GM21825 (cell line): ENCODE measurements around the gene UBASH3A.

Source experiments
- ATAC-seq: cut with Tn5 transposase; IDR thresholded peaks from one replicate; pipeline ENCODE4 v1.9.1; 2021; ENCODE audit warnings: mild to moderate bottlenecking, moderate library complexity; ENCODE audit not compliant: unreplicated experiment

Gene UBASH3A, protein sequence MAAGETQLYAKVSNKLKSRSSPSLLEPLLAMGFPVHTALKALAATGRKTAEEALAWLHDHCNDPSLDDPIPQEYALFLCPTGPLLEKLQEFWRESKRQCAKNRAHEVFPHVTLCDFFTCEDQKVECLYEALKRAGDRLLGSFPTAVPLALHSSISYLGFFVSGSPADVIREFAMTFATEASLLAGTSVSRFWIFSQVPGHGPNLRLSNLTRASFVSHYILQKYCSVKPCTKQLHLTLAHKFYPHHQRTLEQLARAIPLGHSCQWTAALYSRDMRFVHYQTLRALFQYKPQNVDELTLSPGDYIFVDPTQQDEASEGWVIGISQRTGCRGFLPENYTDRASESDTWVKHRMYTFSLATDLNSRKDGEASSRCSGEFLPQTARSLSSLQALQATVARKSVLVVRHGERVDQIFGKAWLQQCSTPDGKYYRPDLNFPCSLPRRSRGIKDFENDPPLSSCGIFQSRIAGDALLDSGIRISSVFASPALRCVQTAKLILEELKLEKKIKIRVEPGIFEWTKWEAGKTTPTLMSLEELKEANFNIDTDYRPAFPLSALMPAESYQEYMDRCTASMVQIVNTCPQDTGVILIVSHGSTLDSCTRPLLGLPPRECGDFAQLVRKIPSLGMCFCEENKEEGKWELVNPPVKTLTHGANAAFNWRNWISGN

DNA sequence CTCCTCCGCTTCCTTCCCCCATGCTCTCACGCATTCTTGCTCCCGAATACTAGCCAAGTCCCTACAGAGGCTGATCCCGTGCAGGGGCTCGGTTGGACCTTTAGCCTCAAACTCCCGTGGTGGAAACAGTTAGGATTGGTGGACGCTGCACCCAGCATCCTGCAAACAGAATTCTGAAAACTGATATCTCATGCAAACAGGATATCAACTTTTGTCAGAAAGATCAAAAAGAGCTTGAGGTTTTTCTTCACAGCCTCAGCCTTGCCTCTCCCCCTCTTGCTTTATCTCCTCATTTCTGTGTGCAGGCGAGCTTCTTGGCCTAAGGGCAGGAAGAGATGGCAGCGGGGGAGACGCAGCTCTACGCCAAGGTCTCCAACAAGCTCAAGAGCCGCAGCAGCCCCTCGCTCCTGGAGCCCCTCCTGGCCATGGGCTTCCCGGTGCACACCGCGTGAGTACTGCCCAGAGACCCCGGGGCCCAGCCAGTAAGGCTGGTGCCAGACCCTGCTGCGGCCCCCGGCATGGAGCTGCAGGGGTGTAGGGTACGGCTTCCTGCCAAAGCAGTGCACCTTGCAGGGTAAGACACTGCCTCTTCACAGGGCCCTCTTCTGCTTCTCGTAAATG lies at the start of gene UBASH3A:
TSS of gene UBASH3A (plus strand) at position 292 of the 621 bp plus-strand sequence. CDS start at position 336, 44 bp downstream.
- ATAC-seq: no peak

DNA sequence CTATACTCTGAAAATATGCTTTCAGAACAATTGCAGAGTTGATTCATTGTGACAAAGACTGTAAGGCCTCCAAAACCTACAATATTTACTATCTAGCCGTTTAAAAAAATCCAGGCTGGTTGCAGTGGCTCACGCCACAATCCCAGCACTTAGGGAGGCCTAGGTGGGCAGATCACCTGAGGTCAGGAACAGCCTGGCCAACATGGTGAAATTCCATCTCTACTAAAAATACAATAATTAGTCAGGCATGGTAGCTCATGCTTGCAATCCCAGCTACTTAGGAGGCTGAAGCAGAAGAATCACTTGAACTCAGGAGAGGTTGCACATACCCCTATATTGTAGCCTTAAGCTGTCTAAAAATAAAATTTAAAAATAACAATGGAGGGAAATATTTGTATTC lies 47.7 kb upstream of the UBASH3A start:
- ATAC-seq: no peak

DNA sequence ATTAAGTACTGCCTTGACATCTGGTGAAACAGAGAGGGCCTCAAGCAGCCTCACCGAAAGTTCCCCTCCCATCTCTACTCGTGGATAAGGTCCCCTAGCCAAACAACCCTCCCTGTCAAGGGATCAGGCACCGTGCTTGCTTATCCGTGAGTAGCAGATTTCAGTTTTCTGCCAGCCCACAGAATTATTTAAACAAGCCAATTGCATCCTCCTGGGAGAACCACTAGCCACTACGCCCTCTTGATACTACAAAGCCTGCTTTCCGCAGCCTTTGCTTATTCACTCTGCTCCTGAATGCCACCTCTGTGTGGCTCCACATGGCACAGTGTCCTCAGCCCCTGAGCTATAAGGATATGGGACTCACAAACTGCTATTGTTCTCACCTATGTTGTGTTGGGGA lies 47.1 kb upstream of the UBASH3A start:
- no peak for ATAC-seq

GRCh38 chr21:42357307-42357706 lies 46.4 kb upstream of the UBASH3A start:
- ATAC-seq: no peak

DNA sequence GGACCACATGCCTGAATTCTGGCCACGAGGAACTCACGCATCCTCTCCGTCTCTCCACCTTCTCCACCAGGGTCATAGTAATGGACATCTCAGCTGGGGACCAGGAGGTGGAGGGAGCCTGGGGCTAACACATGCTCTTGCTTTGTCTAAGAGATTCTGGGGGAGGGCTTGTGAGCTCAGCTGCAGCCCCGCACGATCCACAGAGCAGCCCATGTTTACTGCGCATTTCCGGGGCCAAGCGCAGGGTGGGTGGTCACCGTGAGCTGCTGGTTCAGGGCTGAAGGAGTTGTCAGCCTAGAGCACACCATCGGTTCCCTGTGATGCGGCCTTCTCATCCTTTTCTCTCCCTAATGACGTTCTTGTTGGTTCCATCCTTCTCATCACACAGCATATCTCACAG lies 45.4 kb upstream of the UBASH3A start:
- no peak for ATAC-seq

GRCh38 chr21:42358937-42359336 lies 44.8 kb upstream of the UBASH3A start:
- no peak for ATAC-seq

- ATAC-seq: no peak
These were observed 43.4 kb upstream of the UBASH3A start for GRCh38 chr21:42360317-42360716.

GRCh38 chr21:42361286-42361685 lies 42.4 kb upstream of the UBASH3A start:
- no peak for ATAC-seq

GRCh38 chr21:42362198-42362597 lies 41.5 kb upstream of the UBASH3A start:
- ATAC-seq: no peak

GRCh38 chr21:42362700-42363099 lies 41.0 kb upstream of the UBASH3A start:
- ATAC-seq: no peak

DNA sequence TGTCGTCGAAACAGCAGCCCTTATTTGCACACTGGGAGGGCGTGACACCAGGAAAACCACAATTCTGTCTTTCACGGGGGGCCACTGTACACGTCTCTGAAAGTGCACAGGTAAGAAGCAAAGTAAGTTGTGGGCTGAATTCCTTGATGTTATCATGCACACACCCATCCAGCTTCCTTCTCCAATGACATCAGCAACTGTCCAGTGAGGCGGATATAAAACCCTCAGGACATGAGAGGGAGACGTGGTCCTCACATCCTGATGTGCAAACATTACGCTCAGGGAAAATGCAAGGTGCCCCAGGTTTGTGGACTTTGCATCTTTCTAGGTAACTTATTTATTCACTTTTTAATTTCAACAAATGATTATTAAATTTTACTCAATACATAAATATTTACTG lies 40.4 kb upstream of the UBASH3A start:
- no peak for ATAC-seq

DNA sequence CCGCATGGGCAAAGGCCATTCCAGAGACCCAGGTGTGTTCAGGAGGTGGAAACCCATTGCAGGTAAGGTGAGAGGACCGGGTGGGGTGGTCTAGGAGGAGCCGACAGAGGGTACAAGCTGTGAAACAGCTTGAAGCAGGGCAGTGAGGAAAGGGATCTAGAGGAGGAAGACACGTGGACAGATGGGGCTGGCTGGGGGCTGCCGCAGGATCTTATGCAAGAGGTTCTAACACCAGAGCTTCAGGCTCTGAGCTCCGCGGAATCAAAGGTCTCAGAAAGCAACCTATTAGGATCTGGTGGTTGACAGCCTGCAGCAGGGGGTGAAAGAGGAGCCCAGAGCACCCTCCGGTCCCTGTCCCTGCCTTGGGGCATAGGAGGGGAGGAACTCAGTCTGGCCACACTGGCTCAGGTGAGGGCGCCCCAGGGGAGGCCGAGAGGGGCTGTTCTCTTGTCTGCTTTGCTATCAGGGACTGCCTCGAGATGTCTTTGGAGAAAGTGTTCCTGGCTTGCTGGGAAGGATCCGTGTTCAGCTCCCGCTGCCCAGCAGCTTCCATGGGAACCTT lies 39.3 kb upstream of the UBASH3A start:
- no peak for ATAC-seq

DNA sequence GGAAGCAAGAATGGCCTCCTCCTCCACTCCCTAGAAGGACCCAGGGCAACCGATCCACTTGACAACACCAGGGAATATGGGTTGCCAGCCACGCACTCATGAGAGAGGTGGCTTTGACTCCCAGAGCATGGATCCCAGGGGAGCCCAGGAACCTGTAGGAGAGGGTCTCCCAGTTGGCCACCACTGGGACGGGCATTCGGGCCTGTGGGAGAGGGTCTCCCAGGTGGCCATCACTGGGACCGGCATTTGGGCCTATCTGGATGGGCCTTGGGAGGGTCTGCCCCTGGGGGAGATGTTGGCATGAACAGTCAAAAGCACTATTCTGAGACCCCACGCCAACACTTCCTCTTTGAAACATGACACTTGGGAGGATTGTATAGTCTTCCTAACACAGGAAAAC lies 37.9 kb upstream of the UBASH3A start:
- ATAC-seq: no peak

GRCh38 chr21:42366292-42367010 lies 37.3 kb upstream of the UBASH3A start, which contains the start of gene TFF1:
Gene TFF1 (minus strand): TSS chr21:42366535. CDS start chr21:42366495, 40 bp downstream.
- ATAC-seq: no peak

- no peak for ATAC-seq
These were observed 36.1 kb upstream of the UBASH3A start for GRCh38 chr21:42367367-42368165.

- no peak for ATAC-seq
These were observed 33.9 kb upstream of the UBASH3A start for GRCh38 chr21:42369821-42370220.

DNA sequence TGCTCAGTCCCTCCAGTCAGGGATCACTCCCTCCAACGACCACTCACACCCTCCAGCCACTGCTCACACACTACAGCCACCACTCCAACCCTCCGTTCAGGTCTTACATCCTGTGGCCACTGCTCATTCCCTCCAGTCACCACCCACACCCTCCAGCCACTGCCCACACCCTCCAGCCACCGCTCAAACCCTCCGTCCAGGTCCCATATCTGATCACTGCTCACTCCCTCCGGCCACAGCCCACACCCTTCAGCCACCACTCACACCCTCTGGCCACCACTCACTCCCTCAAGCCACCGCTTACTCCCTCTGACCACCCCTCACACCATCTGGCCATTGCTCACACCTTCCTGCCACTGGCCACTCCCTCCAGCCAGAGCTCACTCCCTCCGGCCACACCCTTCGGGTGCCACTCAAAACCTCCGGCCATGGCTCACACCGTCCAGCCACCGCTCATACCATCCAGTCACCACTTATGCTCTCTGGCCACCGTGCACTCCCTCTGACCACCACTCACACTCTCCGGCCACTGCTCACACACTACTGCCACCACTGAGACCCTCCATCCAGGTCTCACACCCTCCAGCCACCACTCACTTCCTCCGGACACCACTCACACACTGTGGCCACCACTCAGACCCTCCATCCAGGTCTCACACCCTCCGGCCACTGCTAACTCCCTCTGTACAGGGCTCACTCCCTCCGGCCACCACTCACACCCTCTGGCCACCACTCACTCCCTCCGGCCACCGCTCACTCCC lies 32.6 kb upstream of the UBASH3A start:
- ATAC-seq: no peak

DNA sequence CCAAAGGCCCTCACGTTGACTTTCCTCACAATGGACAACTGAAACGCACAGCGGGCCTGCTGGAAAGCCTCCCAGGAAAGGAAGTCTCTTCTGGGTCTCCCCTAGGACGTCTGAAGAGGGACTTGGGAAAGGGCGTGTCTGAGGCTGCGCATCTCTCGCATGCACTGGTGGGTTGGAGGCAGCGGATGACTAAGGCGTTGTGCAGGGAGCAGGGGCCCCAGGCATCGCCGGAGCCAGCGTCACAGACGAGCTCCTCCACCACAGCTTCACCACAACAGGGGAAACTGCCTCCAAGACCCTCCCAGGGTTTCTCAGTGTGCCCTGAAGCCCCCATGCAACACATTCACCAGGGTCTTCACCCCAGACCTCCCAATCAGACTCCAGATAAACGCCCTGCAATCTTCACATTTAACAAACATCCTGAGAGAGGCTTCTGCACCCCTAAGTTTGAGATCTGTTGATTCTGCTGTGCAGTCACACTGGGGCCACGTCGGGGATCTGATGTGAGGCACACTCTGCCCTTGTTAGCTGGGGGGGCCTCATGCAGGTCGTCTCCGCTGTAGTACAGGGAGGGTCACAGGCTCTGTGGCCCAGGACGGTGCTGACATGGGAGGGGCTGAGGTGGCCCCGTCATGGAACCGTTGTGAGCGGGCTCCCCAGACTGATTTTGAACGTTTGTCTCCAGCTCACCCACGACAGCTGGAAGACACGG lies 30.4 kb upstream of the UBASH3A start:
- ATAC-seq: no peak
